Measurements from ENCODE around the gene SLC7A1.
"Not testable (repeated sequence)": the region's sequence is repeated elsewhere in the genome, so short reads cannot be mapped to it uniquely, and the experiment has no call there.

SLC7A1 gene

GRCh38 chr13:29595380-29596063, at the start of gene SLC7A1:
SLC7A1 (minus strand) TSS chr13:29595688; CDS start chr13:29536188, 59,500 bp downstream.
- Histone ChIP-seq H3K79me2 (ENCODE audit: control insufficient read depth, insufficient read depth, low read length, unreplicated experiment) (peaks cover 47% of the 10 kb centered on the region), H3K27ac (ENCODE audit: low read depth, low read length) (peak within 1 kb of the TSS; percentile 90), H3K4me1 (ENCODE audit: control insufficient read depth, insufficient read depth, low read length, unreplicated experiment) (peaks cover 23% of the 10 kb centered on the region), H3K36me3 (ENCODE audit: insufficient read depth, low read length) (peaks cover 5% of the 10 kb centered on the region; the same call in 1 of the 2 replicates), H3K4me3 (ENCODE audit: low read depth, low read length) (peak within 1 kb of the TSS; percentile 81), H3K27me3 (ENCODE audit: insufficient read depth, low read length) (no peaks in the 10 kb centered on the region), H2AFZ (ENCODE audit: low read length, unreplicated experiment) (peak within 1 kb of the TSS; percentile 49)

GRCh38 chr13:29640665-29641064, 45.2 kb upstream of the SLC7A1 start:
- H3K4me1 ChIP-seq (ENCODE audit: control insufficient read depth, insufficient read depth, low read length, unreplicated experiment), result no peaks in the 10 kb centered on the region
- no peak overlapping the region for H2AFZ ChIP-seq (ENCODE audit: low read length, unreplicated experiment)
- no peak overlapping the region for H3K27ac ChIP-seq (ENCODE audit: low read depth, low read length)
- H3K4me3 ChIP-seq (ENCODE audit: low read depth, low read length), result no peak overlapping the region
- no peaks in the 10 kb centered on the region for H3K79me2 ChIP-seq (ENCODE audit: control insufficient read depth, insufficient read depth, low read length, unreplicated experiment)
- H3K27me3 ChIP-seq (ENCODE audit: insufficient read depth, low read length), result no peaks in the 10 kb centered on the region
- no peaks in the 10 kb centered on the region for H3K36me3 ChIP-seq (ENCODE audit: insufficient read depth, low read length)

GRCh38 chr13:29636831-29637230, 41.3 kb upstream of the SLC7A1 start:
- not testable (repeated sequence) for H3K79me2 ChIP-seq (ENCODE audit: control insufficient read depth, insufficient read depth, low read length, unreplicated experiment); H2AFZ ChIP-seq (ENCODE audit: low read length, unreplicated experiment); H3K27ac ChIP-seq (ENCODE audit: low read depth, low read length); H3K27me3 ChIP-seq (ENCODE audit: insufficient read depth, low read length); H3K4me3 ChIP-seq (ENCODE audit: low read depth, low read length); H3K4me1 ChIP-seq (ENCODE audit: control insufficient read depth, insufficient read depth, low read length, unreplicated experiment); H3K36me3 ChIP-seq (ENCODE audit: insufficient read depth, low read length)

GRCh38 chr13:29624997-29625396, 29.5 kb upstream of the SLC7A1 start:
- Histone ChIP-seq H3K27me3 (ENCODE audit: insufficient read depth, low read length) (no peaks in the 10 kb centered on the region; the same call in 1 of the 2 replicates), H3K4me3 (ENCODE audit: low read depth, low read length) (no peak overlapping the region), H3K79me2 (ENCODE audit: control insufficient read depth, insufficient read depth, low read length, unreplicated experiment) (no peaks in the 10 kb centered on the region), H3K36me3 (ENCODE audit: insufficient read depth, low read length) (no peaks in the 10 kb centered on the region), H3K4me1 (ENCODE audit: control insufficient read depth, insufficient read depth, low read length, unreplicated experiment) (peaks cover 16% of the 10 kb centered on the region), H3K27ac (ENCODE audit: low read depth, low read length) (no peak overlapping the region), H2AFZ (ENCODE audit: low read length, unreplicated experiment) (no peak overlapping the region)

- no peaks in the 10 kb centered on the region for H3K36me3 ChIP-seq (ENCODE audit: insufficient read depth, low read length)
- H3K27ac ChIP-seq (ENCODE audit: low read depth, low read length), result peak overlapping the region; percentile 74
- H3K79me2 ChIP-seq (ENCODE audit: control insufficient read depth, insufficient read depth, low read length, unreplicated experiment), result no peaks in the 10 kb centered on the region
- H3K4me1 ChIP-seq (ENCODE audit: control insufficient read depth, insufficient read depth, low read length, unreplicated experiment), result peaks cover 20% of the 10 kb centered on the region
- no peaks in the 10 kb centered on the region; the same call in 1 of the 2 replicates for H3K27me3 ChIP-seq (ENCODE audit: insufficient read depth, low read length)
- no peak overlapping the region for H3K4me3 ChIP-seq (ENCODE audit: low read depth, low read length)
- no peak overlapping the region for H2AFZ ChIP-seq (ENCODE audit: low read length, unreplicated experiment)
These were observed 26.4 kb upstream of the SLC7A1 start for GRCh38 chr13:29621841-29622240.

- peaks cover 20% of the 10 kb centered on the region for H3K4me1 ChIP-seq (ENCODE audit: control insufficient read depth, insufficient read depth, low read length, unreplicated experiment)
- no peak overlapping the region for H3K4me3 ChIP-seq (ENCODE audit: low read depth, low read length)
- peak overlapping the region; percentile 38 for H2AFZ ChIP-seq (ENCODE audit: low read length, unreplicated experiment)
- H3K79me2 ChIP-seq (ENCODE audit: control insufficient read depth, insufficient read depth, low read length, unreplicated experiment), result no peaks in the 10 kb centered on the region
- H3K27ac ChIP-seq (ENCODE audit: low read depth, low read length), result peak overlapping the region; percentile 74
- H3K27me3 ChIP-seq (ENCODE audit: insufficient read depth, low read length), result no peaks in the 10 kb centered on the region
- no peaks in the 10 kb centered on the region for H3K36me3 ChIP-seq (ENCODE audit: insufficient read depth, low read length)
These were observed 25.7 kb upstream of the SLC7A1 start for GRCh38 chr13:29621051-29621800.

- H3K79me2 ChIP-seq (ENCODE audit: control insufficient read depth, insufficient read depth, low read length, unreplicated experiment), result no peaks in the 10 kb centered on the region
- H2AFZ ChIP-seq (ENCODE audit: low read length, unreplicated experiment), result no peak overlapping the region
- peaks cover 20% of the 10 kb centered on the region for H3K4me1 ChIP-seq (ENCODE audit: control insufficient read depth, insufficient read depth, low read length, unreplicated experiment)
- H3K4me3 ChIP-seq (ENCODE audit: low read depth, low read length), result peak overlapping the region; percentile 54; the same call in 1 of the 2 replicates
- H3K36me3 ChIP-seq (ENCODE audit: insufficient read depth, low read length), result no peaks in the 10 kb centered on the region
- H3K27me3 ChIP-seq (ENCODE audit: insufficient read depth, low read length), result no peaks in the 10 kb centered on the region
- peak overlapping the region; percentile 74 for H3K27ac ChIP-seq (ENCODE audit: low read depth, low read length)
These were observed 24.5 kb upstream of the SLC7A1 start for GRCh38 chr13:29619995-29620394.

GRCh38 chr13:29613101-29613500, 17.6 kb upstream of the SLC7A1 start:
- Histone ChIP-seq H2AFZ (ENCODE audit: low read length, unreplicated experiment) (no peak overlapping the region), H3K36me3 (ENCODE audit: insufficient read depth, low read length) (no peaks in the 10 kb centered on the region), H3K4me3 (ENCODE audit: low read depth, low read length) (no peak overlapping the region), H3K27me3 (ENCODE audit: insufficient read depth, low read length) (0 out of 2 replicates have a peak, but pooled peaks cover 3% of the 10 kb centered on the region), H3K79me2 (ENCODE audit: control insufficient read depth, insufficient read depth, low read length, unreplicated experiment) (no peaks in the 10 kb centered on the region), H3K4me1 (ENCODE audit: control insufficient read depth, insufficient read depth, low read length, unreplicated experiment) (no peaks in the 10 kb centered on the region), H3K27ac (ENCODE audit: low read depth, low read length) (no peak overlapping the region)

- Histone ChIP-seq H2AFZ (ENCODE audit: low read length, unreplicated experiment) (no peak overlapping the region), H3K27me3 (ENCODE audit: insufficient read depth, low read length) (0 out of 2 replicates have a peak, but pooled peaks cover 3% of the 10 kb centered on the region), H3K79me2 (ENCODE audit: control insufficient read depth, insufficient read depth, low read length, unreplicated experiment) (no peaks in the 10 kb centered on the region), H3K27ac (ENCODE audit: low read depth, low read length) (no peak overlapping the region), H3K4me1 (ENCODE audit: control insufficient read depth, insufficient read depth, low read length, unreplicated experiment) (no peaks in the 10 kb centered on the region), H3K36me3 (ENCODE audit: insufficient read depth, low read length) (no peaks in the 10 kb centered on the region), H3K4me3 (ENCODE audit: low read depth, low read length) (no peak overlapping the region)
These were observed 12.0 kb upstream of the SLC7A1 start for GRCh38 chr13:29607465-29607864.

- no peaks in the 10 kb centered on the region for H3K4me1 ChIP-seq (ENCODE audit: control insufficient read depth, insufficient read depth, low read length, unreplicated experiment)
- H2AFZ ChIP-seq (ENCODE audit: low read length, unreplicated experiment), result no peak overlapping the region
- 0 out of 2 replicates have a peak, but pooled peaks cover 3% of the 10 kb centered on the region for H3K27me3 ChIP-seq (ENCODE audit: insufficient read depth, low read length)
- H3K4me3 ChIP-seq (ENCODE audit: low read depth, low read length), result no peak overlapping the region
- H3K36me3 ChIP-seq (ENCODE audit: insufficient read depth, low read length), result no peaks in the 10 kb centered on the region
- H3K79me2 ChIP-seq (ENCODE audit: control insufficient read depth, insufficient read depth, low read length, unreplicated experiment), result no peaks in the 10 kb centered on the region
- H3K27ac ChIP-seq (ENCODE audit: low read depth, low read length), result no peak overlapping the region
These were observed 10.5 kb upstream of the SLC7A1 start for GRCh38 chr13:29605860-29606526.
